SK-N-SH treated with all-trans-retinoic acid at 6 μM for 48 hours (cell line): ENCODE results near the gene TRAT1.

ENCODE experiments used
- CREB5 ChIP-seq: fragments of 250-450 bp; sonication (Bioruptor Pico); IDR thresholded peaks from 2 replicates; pipeline ENCODE4 v1.5.1; 2020; ENCODE audit warnings: low read depth, mild to moderate bottlenecking, moderate library complexity
- OSR1 ChIP-seq: fragments of 250-450 bp; sonication (Bioruptor Pico); IDR thresholded peaks from 2 replicates; pipeline ENCODE4 v1.8.0; 2022; ENCODE audit warnings: moderate library complexity, mild to moderate bottlenecking, inconsistent platforms
- PATZ1 ChIP-seq: fragments of 250-450 bp; sonication (Bioruptor Pico); IDR thresholded peaks from 2 replicates; pipeline ENCODE4 v1.8.0; 2020; ENCODE audit warnings: mild to moderate bottlenecking, moderate library complexity, borderline replicate concordance
- POU6F1 ChIP-seq: fragments of 250-450 bp; sonication (Bioruptor Pico); IDR thresholded peaks from 2 replicates; pipeline ENCODE4 v1.8.0; 2021; ENCODE audit warnings: low read depth, mild to moderate bottlenecking, moderate library complexity, borderline replicate concordance
- PPARA ChIP-seq: fragments of 250-450 bp; sonication (Bioruptor Pico); IDR thresholded peaks from 2 replicates; pipeline ENCODE4 v1.5.0; 2020; ENCODE audit warnings: mild to moderate bottlenecking, borderline replicate concordance
- TCF4 ChIP-seq: fragments of 250-450 bp; sonication (Bioruptor Pico); IDR thresholded peaks from 2 replicates; pipeline ENCODE4 v1.8.0; 2021; ENCODE audit warnings: mild to moderate bottlenecking, moderate library complexity, borderline replicate concordance
- TSHZ2 ChIP-seq: fragments of 250-450 bp; sonication (Bioruptor Pico); IDR thresholded peaks from 2 replicates; pipeline ENCODE4 v1.5.0; 2020; ENCODE audit warnings: mild to moderate bottlenecking, moderate library complexity
- ZC3H10 ChIP-seq: fragments of 250-450 bp; sonication (Bioruptor Pico); IDR thresholded peaks from 2 replicates; pipeline ENCODE4 v1.5.1; 2021; ENCODE audit warnings: mild to moderate bottlenecking, moderate library complexity
- ZFP3 ChIP-seq: fragments of 250-450 bp; sonication (Bioruptor Pico); IDR thresholded peaks from 2 replicates; pipeline ENCODE4 v1.5.0; 2020; ENCODE audit warnings: mild to moderate bottlenecking, moderate library complexity
- ZNF565 ChIP-seq: fragments of 450-650 bp; formaldehyde crosslinking; conservative IDR thresholded peaks from 2 replicates; pipeline ENCODE4 v1.5.0; 2020; ENCODE audit warnings: low read depth, mild to moderate bottlenecking, moderate library complexity

GRCh38 chr3:108847187-108847586 is 24.6 kb downstream of the TRAT1 start:
- TF ChIP-seq PATZ1 (CRISPR knock-in tag) (no peak), POU6F1 (CRISPR knock-in tag) (no peak), TCF4 (CRISPR knock-in tag) (no peak), OSR1 (CRISPR knock-in tag) (no peak), CREB5 (CRISPR knock-in tag) (no peak), TSHZ2 (CRISPR knock-in tag) (no peak), ZFP3 (CRISPR knock-in tag) (no peak), ZC3H10 (CRISPR knock-in tag) (no peak), PPARA (no peak), ZNF565 (CRISPR knock-in tag) (no peak)
